Activated gamma-delta T cell treated with Interleukin-2 at 50 U/mL for 16 hours (primary cell): ENCODE results near the gene OSBPL6.
"Not testable (repeated sequence)": the region's sequence is repeated elsewhere in the genome, so short reads cannot be mapped to it uniquely, and the experiment has no call there.

Source experiments
- DNase-seq: peaks from one replicate; pipeline ENCODE4 v3.0.0-alpha.2; 2020

The OSBPL6 gene

DNA sequence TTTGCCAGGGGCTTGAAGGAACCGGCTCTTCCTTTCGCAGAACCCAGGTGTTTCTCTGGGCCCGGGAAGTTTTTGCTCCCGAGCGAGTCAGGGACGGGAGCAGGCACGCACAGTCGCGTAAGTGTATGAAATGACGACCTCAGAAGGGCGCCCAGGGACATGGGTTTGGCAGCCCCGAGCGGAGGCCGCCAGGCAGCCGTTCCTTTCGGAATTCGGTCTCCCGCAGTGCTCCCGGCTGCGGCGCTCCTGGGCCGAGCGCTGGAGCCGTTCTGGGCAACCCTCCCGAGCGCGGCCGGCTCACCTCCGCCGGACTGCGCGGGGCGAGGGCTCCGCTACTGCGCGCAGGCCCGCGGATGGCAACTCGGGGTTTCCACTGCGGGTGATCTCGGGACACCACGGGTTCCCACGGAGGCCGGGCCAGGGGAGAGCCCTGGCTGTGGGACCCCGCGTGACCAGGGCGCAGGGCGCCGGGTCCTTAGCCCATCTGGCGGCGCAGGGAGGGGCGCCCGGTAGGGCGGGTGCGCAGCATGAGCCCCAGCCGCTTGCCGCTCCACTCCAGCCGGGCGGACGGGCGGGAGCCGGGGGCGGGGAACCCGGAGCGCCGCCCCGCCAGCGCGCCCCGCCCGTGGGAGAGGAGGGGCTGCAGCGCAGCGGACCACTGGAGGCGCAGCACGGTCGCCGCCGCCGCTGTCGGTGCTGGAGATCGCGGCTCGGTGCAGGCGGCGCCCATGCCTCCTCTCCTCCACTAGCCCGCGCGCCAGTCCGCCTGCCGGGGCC is at the start of gene OSBPL6:
TSS of gene OSBPL6 (plus strand) at position 690 of the 777 bp plus-strand sequence. CDS start 111,673 bp downstream, outside the sequence.
- DNase-seq, result peak; percentile 22

DNA sequence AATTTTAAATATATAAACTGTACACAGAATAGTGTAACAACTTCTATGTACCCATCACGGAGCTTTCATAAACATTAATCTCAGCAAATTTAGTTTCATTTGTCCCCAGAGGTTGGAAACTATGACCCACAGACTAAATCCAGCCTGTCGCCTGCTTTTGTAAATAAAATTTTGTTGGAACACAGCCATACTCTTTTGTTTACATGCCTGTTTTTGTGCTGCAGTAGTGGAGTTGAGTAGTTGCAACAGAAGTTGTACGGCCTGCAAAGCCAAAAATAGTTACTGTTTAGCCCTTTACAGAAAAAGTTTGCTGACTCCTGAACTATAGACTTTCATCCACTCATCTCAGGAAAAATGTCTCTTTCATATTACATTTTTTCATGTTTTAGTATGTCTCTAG is 42.3 kb upstream of the OSBPL6 start:
- no peak for DNase-seq

- DNase-seq, result no peak
These were observed 41.8 kb upstream of the OSBPL6 start for GRCh38 chr2:178152542-178152941.

- DNase-seq, result no peak
These were observed 41.3 kb upstream of the OSBPL6 start for GRCh38 chr2:178152977-178153376.

DNA sequence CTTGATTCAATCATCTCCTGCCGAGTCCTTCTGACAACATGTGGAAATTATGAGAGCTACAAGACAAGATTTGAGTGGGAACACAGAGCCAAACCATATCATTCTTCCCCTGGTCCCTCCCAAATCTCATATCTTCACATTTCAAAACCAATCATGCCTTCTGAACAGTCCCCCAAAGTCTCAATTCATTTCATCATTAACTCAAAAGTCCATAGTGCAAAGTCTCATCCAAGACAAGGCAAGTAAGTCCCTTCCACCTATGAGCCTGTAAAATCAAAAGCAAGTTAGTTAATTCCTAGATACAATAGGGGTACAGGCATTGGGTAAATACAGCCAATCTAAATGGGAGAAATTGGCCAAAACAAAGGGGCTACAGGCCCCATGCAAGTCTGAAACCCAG is 40.4 kb upstream of the OSBPL6 start:
- not testable (repeated sequence) for DNase-seq

DNA sequence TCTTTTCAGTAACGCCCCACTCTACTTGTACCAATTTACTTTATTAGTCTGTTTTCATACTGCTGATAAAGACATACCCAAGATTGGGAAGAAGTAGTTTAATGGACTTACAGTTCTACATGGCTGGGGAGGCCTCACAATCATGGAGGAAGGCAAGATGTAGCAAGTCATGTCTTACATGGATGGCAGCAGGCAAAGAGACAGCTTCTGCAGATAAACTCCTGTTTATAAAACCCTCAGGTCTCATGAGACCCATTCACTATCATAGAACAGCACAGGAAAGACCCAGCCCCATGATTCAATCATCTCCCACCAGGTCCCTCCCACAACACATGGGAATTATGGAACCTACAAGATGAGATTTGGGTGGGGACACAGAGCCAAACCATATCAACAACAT is 38.8 kb upstream of the OSBPL6 start:
- no peak for DNase-seq

DNA sequence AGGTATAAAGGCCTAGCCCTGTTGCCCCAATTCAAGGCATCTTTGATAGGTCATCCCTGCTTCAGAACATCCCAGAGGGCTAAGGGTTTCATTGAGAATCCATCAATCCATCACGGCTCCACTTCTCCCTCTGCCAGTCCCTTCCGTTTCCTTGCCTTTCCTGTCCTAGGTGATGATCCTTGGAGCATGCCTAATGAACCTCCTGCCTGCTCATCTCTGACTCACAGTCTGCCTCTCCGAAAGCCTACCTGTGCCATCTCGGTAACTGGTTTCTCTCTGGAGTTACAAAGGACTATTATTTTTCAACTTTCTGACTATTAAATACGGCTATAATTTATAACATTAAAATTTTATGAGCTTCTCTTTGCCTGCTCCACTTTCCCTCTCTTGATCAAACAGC is 36.7 kb upstream of the OSBPL6 start:
- DNase-seq, result no peak

- DNase-seq, result no peak
These were observed 34.3 kb upstream of the OSBPL6 start for GRCh38 chr2:178159966-178160365.

DNA sequence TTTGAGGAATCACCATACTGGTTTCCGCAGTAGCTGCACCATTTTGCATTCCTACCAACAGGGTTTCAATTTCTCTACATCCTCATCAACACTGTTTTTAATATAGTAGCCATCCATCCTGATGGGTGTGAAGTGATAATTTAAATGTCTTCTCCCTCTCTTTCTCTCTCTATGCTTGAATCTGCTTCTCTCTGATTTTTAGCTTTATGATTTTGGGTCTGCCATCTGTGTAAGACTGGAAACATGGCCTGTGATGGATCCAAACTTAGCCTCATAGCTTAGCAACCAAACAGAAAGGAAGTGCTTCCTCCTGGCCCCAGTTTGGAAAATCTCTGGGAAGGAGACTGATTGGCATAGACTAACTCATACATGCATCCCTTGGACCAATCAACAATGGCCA is 33.7 kb upstream of the OSBPL6 start:
- no peak for DNase-seq

- DNase-seq, result no peak
These were observed 30.9 kb upstream of the OSBPL6 start for GRCh38 chr2:178163395-178163794.

- DNase-seq, result no peak
These were observed 30.4 kb upstream of the OSBPL6 start for GRCh38 chr2:178163911-178164310.

- no peak for DNase-seq
These were observed 20.7 kb upstream of the OSBPL6 start for GRCh38 chr2:178173657-178174056.

- no peak for DNase-seq
These were observed 17.1 kb upstream of the OSBPL6 start for GRCh38 chr2:178177066-178177679.

DNA sequence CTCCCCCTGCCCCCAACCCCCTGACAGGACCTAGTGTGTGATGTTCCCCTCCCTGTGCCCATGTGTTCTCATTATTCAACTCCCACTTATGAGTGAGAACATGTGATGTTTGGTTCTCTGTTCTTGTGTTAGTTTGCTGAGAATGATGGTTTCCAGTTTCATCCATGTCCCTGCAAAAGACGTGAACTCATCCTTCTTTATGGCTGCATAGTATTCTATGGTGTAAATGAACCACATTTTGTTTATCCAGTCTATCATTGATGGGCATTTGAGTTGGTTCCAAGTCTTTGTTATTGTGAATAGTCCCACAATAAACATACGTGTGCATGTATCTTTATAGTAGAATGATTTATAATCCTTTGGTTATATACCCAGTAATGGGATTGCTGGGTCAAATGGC is 13.7 kb upstream of the OSBPL6 start:
- DNase-seq, result not testable (repeated sequence)

GRCh38 chr2:178187861-178188260 is 6.5 kb upstream of the OSBPL6 start:
- DNase-seq, result no peak

GRCh38 chr2:178188466-178188865 is 5.8 kb upstream of the OSBPL6 start:
- no peak for DNase-seq

DNA sequence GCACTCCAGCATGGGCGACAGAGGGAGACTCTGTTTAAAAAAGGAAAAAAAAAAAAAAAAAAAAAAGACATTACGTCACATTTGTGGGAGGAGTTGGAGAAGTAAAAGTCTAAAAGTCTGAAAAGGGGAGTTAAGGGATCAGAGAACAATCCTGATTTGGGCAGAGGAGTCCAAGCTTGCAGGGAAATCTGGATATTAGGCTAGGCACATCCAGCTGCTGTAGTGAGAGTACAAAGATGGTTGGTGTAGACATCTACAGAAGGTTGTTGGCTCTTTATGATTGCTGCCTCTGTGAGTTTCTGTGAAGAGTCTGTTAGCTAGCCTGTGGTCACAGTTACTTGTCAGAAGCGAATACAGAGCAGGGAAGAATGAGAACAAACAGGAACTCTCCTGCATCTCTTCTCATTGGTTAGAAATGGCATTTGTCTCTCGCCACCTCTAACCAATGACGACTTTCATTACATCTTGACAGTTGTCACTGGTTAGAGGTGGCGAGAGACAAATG is 3.3 kb upstream of the OSBPL6 start:
- DNase-seq, result no peak

DNA sequence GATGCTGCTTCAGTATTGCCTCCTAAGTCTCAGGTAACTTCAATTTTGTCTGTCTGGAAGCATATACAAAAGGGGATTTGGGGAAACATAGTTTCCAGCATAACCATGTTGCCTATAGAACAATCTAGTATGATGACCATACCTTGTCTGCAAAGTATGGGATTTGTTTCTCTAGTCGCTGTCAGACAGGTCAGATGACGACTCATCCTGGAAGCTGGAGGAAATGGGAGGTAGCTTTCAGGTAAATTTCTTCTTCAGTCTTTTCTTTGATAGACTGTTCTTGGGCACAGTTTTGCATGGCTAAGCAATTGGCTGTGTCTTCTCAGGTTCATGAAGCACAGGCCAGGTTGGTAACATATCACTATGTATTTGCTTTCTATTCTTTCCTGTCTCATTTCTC is 2.8 kb upstream of the OSBPL6 start:
- no peak for DNase-seq

DNA sequence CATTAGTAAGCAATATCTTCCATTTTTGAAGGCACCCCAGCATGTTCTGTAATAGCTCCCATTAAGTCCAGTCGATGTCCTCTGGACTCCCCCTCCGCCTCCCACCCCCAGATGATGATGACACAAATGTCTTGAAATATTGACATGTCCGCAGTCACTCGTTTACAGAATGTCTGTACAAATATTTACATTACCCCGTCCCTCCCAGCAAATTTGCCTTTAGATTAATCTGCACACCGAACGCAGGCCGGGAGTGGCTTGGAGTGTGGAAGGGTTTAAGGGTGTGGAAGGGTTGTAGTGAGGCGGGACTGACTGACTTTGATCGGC is 853 bp upstream of the OSBPL6 start:
- DNase-seq, result no peak

GRCh38 chr2:178194600-178195389 is 483 bp downstream of the OSBPL6 start:
- no peak for DNase-seq

GRCh38 chr2:178195390-178196166 is 1.3 kb downstream of the OSBPL6 start:
- DNase-seq, result no peak

GRCh38 chr2:178197791-178198190 is 3.5 kb downstream of the OSBPL6 start:
- no peak for DNase-seq

DNA sequence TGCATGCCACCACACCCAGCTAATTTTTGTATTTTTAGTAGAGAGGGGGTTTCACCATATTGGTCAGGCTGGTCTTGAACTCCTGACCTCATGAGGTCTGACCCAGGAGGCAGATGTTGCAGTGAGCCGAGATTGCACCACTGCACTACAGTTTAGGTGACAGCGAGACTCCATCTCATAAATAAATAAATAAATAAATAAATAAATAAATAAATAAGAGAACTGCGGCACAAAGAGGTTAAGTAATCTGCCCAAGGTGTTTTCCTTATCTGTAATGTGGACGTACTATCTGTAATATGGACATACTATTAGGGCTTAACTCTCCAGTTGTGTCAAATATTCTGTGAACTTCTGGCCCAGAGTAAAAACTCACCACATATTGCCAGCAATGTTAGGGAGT is 4.1 kb downstream of the OSBPL6 start:
- DNase-seq, result not testable (repeated sequence)
